Urinary bladder (tissue), 4 donors: ENCODE results near the gene EXOSC7. TPM values are rescaled to one million over a fixed set of nuclear protein-coding genes. Genes with fewer than 3 reads are reported as not detected.

Source experiments
- DNase-seq: peaks from one replicate; pipeline ENCODE4 v3.0.0-alpha.2; 2015; ENCODE audit errors: extremely low spot score
- H3K27ac ChIP-seq: one replicate; pipeline ENCODE4 v1.5.1; 2013; ENCODE audit warnings: low read depth, mild to moderate bottlenecking, moderate library complexity
- H3K36me3 ChIP-seq: one replicate; pipeline ENCODE4 v1.6.1; 2013; ENCODE audit warnings: mild to moderate bottlenecking, moderate library complexity; ENCODE audit not compliant: insufficient read depth
- H3K4me1 ChIP-seq: one replicate; pipeline ENCODE4 v1.6.1; 2013; ENCODE audit warnings: mild to moderate bottlenecking, moderate library complexity; ENCODE audit not compliant: insufficient read depth
- H3K4me3 ChIP-seq: one replicate; pipeline ENCODE4 v1.5.1; 2013; ENCODE audit warnings: low read depth, low read length
- WGBS: extraction: QIAGEN DNeasy Blood & Tissue Kit; methylation state at CpG from one replicate; pipeline ENCODE4 v1.1.7; 2013; 5-methylcytosine and 5-hydroxymethylcytosine counted together
- polyA plus RNA-seq: library from polyadenylated mRNA; stranded (reverse); fragments of 200-250 nt; gene quantifications from one replicate; pipeline ENCODE4 v1.2.3, GENCODE V29; 2013
- total RNA-seq: library from RNA; depleted of rRNA; stranded (reverse); fragments of >200 nt; gene quantifications from one replicate; pipeline ENCODE4 v1.2.3, GENCODE V29; 2014
- donor health status: healthy with polysubstance abuse.
- donor health status: healthy.

EXOSC7 gene
- total and polyA plus RNA-seq, 2 donors, result 32.5 to 33.4 TPM

DNA sequence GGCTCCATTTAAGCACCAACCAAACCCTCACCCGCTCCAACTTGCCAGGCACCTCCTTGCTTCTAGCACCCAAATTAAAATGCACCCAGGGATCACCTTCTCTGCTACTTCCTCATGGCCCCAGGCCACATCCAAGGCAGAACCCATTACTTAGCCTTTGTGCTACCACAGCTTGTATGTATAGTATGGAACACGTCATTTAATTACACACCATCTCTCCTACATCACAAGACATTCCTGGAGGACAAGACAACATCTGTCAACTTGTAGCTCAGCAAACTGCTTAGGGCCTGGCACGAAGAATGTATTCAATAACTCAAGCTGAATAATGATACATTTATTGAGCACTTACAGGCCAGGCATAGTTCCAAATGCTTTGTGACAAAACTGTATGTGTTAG is 23.4 kb upstream of the EXOSC7 start:
- Histone ChIP-seq H3K4me1 (no peaks in the 10 kb centered on the region), H3K36me3 (no peaks in the 10 kb centered on the region), H3K27ac (no peak overlapping the region), H3K4me3 (no peak overlapping the region)
- 95% methylated on average over 3 of the region's 3 CpGs for WGBS
- no peak for DNase-seq

DNA sequence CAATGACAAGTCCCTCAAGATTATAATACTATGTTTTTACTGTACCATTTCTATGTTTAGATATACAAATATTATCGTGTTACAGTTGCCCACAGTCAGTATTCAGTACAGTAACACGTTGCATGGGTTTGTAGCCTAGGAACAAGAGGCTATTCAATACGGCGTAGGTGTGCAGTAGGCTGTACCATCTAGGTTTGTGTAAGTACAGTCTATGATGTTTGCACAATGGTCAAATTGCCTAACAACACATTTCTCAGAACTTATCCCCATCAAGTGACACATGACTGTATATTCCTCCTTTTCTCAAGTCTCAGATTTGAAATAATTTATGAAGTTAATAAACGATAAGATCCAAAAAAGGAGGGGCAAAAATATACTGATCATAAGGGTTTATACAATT is 21.7 kb upstream of the EXOSC7 start:
- Histone ChIP-seq H3K27ac (no peak overlapping the region), H3K36me3 (peaks cover 5% of the 10 kb centered on the region), H3K4me3 (no peak overlapping the region), H3K4me1 (peaks cover 2% of the 10 kb centered on the region)
- no peak for DNase-seq
- 90% methylated on average over 5 of the region's 5 CpGs for WGBS

GRCh38 chr3:44954962-44955361 is 21.1 kb upstream of the EXOSC7 start:
- no peak overlapping the region for H3K4me3 ChIP-seq
- peaks cover 2% of the 10 kb centered on the region for H3K4me1 ChIP-seq
- WGBS, result 39% methylated on average over 3 of the region's 3 CpGs
- H3K36me3 ChIP-seq, result peaks cover 5% of the 10 kb centered on the region
- DNase-seq, result no peak
- no peak overlapping the region for H3K27ac ChIP-seq

DNA sequence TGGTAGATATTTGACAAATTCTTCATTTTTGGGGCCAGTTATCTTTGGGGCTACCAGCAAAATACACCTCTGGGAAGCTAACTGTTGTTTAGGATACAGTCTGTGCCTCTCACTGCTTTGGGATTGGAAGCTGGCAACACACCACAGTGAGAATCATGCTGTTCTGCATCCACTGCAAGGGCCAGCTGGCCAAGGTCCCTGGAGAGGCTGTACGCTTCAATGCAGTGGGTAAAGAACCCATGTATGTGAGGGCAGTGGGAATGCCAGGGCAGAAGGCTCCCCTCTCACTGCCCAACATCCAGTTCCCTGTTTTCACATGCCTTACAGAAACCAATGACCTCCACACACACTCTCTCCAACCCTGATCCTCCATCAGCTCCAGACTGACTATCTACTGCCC is 20.1 kb upstream of the EXOSC7 start:
- DNase-seq, result no peak
- H3K36me3 ChIP-seq, result peaks cover 5% of the 10 kb centered on the region
- WGBS, result 80% methylated on average over 1 of the region's 1 CpG
- peaks cover 2% of the 10 kb centered on the region for H3K4me1 ChIP-seq
- no peak overlapping the region for H3K4me3 ChIP-seq
- no peak overlapping the region for H3K27ac ChIP-seq

GRCh38 chr3:44957986-44958385 is 18.1 kb upstream of the EXOSC7 start:
- Histone ChIP-seq H3K4me3 (no peak overlapping the region), H3K4me1 (peaks cover 2% of the 10 kb centered on the region), H3K36me3 (peaks cover 5% of the 10 kb centered on the region), H3K27ac (no peak overlapping the region)
- 95% methylated on average over 4 of the region's 4 CpGs for WGBS
- no peak for DNase-seq

DNA sequence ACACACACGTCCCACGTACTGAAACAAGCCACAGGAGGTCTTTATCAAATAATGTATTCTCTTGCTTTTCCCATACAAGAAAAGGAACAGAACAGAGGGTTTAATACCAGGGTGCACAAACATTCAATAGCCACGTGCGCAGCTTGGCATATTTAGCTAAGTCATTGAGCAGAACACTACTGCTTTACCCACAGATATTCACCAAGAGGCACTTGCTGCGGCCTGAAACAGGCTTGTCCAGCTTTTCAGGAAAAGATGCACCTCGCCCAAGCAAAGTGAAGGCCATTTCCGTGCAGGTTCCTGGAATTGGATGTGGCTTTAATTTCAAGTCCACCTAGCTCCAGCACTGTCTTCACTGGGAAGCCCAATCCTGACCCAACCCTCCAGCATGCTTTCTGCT is 17.7 kb upstream of the EXOSC7 start:
- DNase-seq, result no peak
- 88% methylated on average over 7 of the region's 7 CpGs for WGBS
- Histone ChIP-seq H3K4me1 (peaks cover 2% of the 10 kb centered on the region), H3K4me3 (no peak overlapping the region), H3K36me3 (peaks cover 5% of the 10 kb centered on the region), H3K27ac (no peak overlapping the region)

DNA sequence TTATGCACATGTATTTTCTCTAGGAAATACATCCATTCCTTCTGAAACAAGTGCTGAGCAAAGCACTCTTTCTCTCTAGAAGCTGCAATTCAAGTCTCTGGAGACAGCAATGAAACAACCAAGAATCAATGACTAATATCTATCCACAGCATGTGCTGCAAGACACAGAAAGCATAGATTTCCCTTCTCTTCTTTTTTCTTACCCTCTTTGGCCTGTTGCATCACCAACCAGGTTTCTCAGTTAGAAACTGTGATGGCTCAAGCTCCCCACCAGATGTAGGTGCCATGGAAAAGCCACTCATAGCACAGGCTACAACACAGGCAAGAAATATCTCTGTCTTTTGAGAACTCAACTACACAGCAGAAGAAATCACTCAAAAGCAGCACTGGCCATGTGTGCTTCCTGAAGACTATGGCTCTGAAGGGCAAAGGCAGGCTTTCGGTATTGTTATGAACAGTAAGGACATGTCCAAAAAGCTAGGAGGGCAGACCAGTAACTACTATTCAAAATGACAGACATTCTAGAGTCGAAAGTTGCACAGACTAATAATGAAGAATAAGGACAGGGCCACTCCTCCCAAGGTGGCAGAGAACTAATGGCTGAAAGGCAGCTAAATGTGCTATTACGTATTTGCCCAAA is 15.5 kb upstream of the EXOSC7 start:
- no peak for DNase-seq
- Histone ChIP-seq H3K4me1 (peaks cover 2% of the 10 kb centered on the region), H3K36me3 (peaks cover 5% of the 10 kb centered on the region), H3K27ac (no peak overlapping the region), H3K4me3 (no peak overlapping the region)
- 97% methylated on average over 3 of the region's 3 CpGs for WGBS

DNA sequence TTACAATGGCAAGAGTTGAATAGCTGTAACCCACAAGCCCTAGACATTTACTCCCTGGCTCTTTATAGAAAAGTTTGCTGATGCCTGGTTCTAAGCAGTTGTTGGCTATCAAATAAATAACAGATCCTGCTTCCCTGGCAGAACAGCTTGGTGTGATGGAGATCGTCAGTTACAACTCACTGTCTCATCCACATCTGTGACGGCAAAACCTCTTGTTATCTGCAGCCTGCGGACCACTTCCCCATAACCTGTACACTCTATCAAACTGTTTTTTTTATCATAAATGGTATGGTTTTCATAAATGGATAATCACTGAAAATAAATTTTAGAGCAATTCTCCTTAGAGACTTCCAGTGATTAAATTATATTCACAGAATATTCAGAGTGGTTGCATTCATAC is 14.2 kb upstream of the EXOSC7 start:
- 94% methylated on average over 3 of the region's 3 CpGs for WGBS
- DNase-seq, result no peak
- Histone ChIP-seq H3K4me3 (no peak overlapping the region), H3K4me1 (peaks cover 2% of the 10 kb centered on the region), H3K27ac (no peak overlapping the region), H3K36me3 (peaks cover 5% of the 10 kb centered on the region)

DNA sequence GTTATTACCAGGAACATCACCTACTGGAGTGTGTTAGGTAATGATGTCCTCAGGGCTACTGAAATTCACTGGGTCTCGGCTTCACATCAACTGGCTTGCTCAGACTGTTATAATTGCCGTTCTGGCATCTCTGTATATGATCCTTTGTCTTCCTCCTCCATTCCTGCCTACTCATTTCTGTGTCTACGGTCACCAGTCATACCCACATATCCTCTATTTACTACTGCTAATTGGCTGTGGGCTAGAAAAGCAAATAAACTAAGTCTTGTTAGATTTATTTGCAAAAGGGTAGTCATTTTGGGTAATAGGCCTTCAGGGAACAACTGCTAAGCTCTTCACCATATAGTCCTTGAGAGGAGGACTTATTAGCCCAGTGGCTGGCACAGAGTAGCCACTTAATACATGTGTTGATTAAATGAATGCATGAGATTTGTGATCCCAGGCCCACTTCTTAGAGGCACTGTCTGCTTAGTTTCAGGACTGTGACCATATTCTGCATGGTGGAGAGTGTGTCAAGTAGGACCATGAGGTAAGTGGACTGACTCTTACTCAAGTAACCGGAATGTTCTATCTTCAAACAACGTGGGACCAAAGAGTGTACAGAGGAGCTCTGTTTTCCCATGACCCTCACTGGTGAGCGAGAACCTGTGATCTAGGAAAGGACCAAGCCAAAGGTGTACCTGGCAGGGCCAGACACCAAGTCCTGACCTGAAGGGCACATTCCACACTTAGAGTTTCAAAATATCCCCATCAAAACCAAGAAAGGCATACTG is 13.2 kb upstream of the EXOSC7 start:
- no peak overlapping the region for H3K27ac ChIP-seq

GRCh38 chr3:44963571-44964325 is 12.3 kb upstream of the EXOSC7 start:
- DNase-seq, result no peak
- 77% methylated on average over 4 of the region's 4 CpGs for WGBS
- no peak overlapping the region for H3K27ac ChIP-seq
- H3K36me3 ChIP-seq, result peaks cover 1% of the 10 kb centered on the region
- H3K4me3 ChIP-seq, result no peak overlapping the region
- peaks cover 2% of the 10 kb centered on the region for H3K4me1 ChIP-seq

More for the DNA sequence above, 13.2 kb upstream of the EXOSC7 start:
- H3K4me3 ChIP-seq, result no peak overlapping the region
- H3K36me3 ChIP-seq, result peaks cover 5% of the 10 kb centered on the region
- DNase-seq, result no peak
- 92% methylated on average over 6 of the region's 6 CpGs for WGBS
- H3K4me1 ChIP-seq, result peaks cover 2% of the 10 kb centered on the region

GRCh38 chr3:44965165-44965564 is 10.9 kb upstream of the EXOSC7 start:
- DNase-seq, result no peak
- Histone ChIP-seq H3K4me1 (no peaks in the 10 kb centered on the region), H3K27ac (no peak overlapping the region), H3K36me3 (no peaks in the 10 kb centered on the region), H3K4me3 (no peak overlapping the region)
- WGBS, result 84% methylated on average over 3 of the region's 3 CpGs

DNA sequence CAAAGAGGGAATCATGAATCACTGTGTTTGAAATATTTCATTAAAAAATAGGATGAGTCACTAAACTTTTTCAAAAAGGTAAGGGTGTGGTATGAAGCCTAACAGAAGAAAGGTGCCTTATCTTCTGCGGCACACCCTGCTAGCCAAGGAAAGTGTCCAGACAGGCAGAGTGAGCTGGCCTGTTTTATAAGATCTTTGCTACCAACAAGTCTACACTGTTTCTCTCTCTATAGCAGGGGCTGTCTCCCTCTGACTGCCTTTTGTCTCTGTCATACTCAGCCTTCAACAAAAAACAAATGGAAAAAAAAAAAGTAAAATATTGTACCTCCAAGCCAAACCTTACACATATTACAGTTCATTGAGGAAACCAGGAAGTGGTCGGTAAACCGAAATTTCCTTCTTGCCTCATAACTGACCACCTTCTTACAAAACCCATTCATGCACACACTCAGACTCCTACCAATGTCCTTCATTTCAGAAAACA is 9.2 kb upstream of the EXOSC7 start:
- no peak overlapping the region for H3K4me3 ChIP-seq
- no peak overlapping the region for H3K27ac ChIP-seq
- DNase-seq, result no peak
- no peaks in the 10 kb centered on the region for H3K4me1 ChIP-seq
- WGBS, result 80% methylated on average over 3 of the region's 3 CpGs
- H3K36me3 ChIP-seq, result no peaks in the 10 kb centered on the region

DNA sequence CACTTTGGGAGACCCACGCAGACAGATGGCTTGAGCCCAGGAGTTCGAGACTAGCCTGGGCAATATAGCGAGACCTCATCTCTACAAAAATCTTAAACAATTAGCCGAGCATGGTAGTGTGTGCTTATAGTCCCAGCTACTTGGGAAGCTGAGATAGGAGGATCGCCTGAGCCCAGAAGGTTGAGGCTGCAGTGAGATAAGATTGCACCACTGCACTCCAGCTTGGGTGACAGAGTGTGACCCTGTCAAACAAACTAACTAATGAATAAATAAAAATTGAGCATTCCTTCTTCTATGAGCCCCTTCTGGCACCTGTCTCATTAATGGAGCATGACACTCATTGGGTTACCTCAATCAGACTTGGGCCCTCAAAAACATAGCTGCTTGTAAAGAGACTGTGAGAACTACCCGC is 7.6 kb upstream of the EXOSC7 start:
- no peaks in the 10 kb centered on the region for H3K36me3 ChIP-seq
- H3K4me1 ChIP-seq, result no peaks in the 10 kb centered on the region
- no peak overlapping the region for H3K4me3 ChIP-seq
- 85% methylated on average over 6 of the region's 6 CpGs for WGBS
- DNase-seq, result no peak
- H3K27ac ChIP-seq, result no peak overlapping the region
